HL-60 (cell line): Measurements from ENCODE around the gene CTNNA3.

Source experiments
- CTCF ChIP-seq: IDR thresholded peaks from one replicate; pipeline ENCODE4 v1.5.1; 2011; ENCODE audit warnings: low read length, control low read depth, inconsistent platforms; ENCODE audit not compliant: insufficient read depth
- GABPA ChIP-seq: IDR thresholded peaks from 2 replicates; pipeline ENCODE4 v1.6.1; 2012; ENCODE audit warnings: low read depth
- POLR2AphosphoS5 ChIP-seq: IDR thresholded peaks from 2 replicates; pipeline ENCODE4 v1.6.1; 2012; ENCODE audit warnings: low read depth
- REST ChIP-seq: IDR thresholded peaks from 2 replicates; pipeline ENCODE4 v1.6.1; 2012; ENCODE audit warnings: low read depth; ENCODE audit not compliant: insufficient replicate concordance
- SPI1 ChIP-seq: IDR thresholded peaks from 2 replicates; pipeline ENCODE4 v1.6.1; 2012; ENCODE audit warnings: low read depth, mild to moderate bottlenecking, borderline replicate concordance

GRCh38 chr10:66572700-66573099 is 1123.3 kb downstream of the CTNNA3 start:
- TF ChIP-seq CTCF (no peak), REST (no peak), POLR2AphosphoS5 (no peak), GABPA (no peak), SPI1 (no peak)
